Heart left ventricle (tissue), 13 donors: ENCODE results near the gene PCDHB7.

Source experiments
- CTCF ChIP-seq, 12 donors: fragments of 200-600 bp; sonication (generic) in 4 of 12; IDR thresholded peaks; one replicate each; pipeline versions ENCODE4 v1.5.0 to v1.8.0; 2018 to 2022; ENCODE audit warnings: antibody characterized with exemption in 12 of 12, mild to moderate bottlenecking in 5 of 12
- POLR2A ChIP-seq, 2 donors: fragments of 450-650 bp; IDR thresholded peaks; one replicate each; pipeline ENCODE4 v1.6.1; 2017; ENCODE audit warnings: antibody characterized with exemption in 2 of 2, mild to moderate bottlenecking in 2 of 2, moderate library complexity in 2 of 2
- donor health status: ischemic (EF 13 %, LVEDD 7.1; RV severe dilation, severe dysfunction).
- donor health status: DM: no; HTN: yes; CAD: no.
- donor health status: DM: no; HTN: no; CAD: no.
- donor health status: ischemic (EF 25% LVEDD 6.9; RV normal size, moderate dysfunction).
- donor health status: ischemic (EF 25% LVEDD 5.7; RV mildly dilated, moderate dysfunction).
- donor health status: ischemic (EF 35%, LVEDD 5.7; RV mildly dilated, moderate dysfunction).
- donor health status: nonischemic (EF 11% LVEDD 7.7; RV severe dilation, severe dysfunction).
- donor health status: DM: yes; HTN: yes; CAD: no.
- donor health status: PGD.
- donor health status: ischemic (EF 29% LVEDD 5.4; RV normal size, mild dysfunction).
- donor health status: nonischemic (EF 23%, LVEDD 6.1; RV moderate dilation, normal function).

DNA sequence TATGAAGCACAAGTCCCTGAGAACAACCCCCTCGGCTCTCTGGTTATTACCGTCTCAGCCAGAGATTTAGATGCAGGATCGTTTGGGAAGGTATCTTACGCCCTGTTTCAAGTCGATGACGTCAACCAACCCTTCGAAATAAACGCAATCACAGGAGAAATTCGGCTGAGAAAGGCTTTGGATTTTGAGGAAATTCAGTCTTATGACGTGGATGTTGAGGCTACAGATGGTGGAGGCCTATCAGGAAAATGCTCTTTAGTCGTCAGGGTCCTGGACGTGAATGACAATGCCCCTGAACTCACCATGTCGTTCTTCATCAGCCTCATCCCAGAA lies 21.5 kb upstream of the PCDHB7 start:
- TF ChIP-seq CTCF (IDR thresholded peaks at IDR 0.05), result no peak
- no peak for TF ChIP-seq POLR2A (IDR thresholded peaks at IDR 0.05)
